ENCODE measurements around the gene TOB1. TPM values are rescaled to one million over a fixed set of nuclear protein-coding genes. Genes with fewer than 3 reads are reported as not detected.
"Not testable (repeated sequence)": the region's sequence is repeated elsewhere in the genome, so short reads cannot be mapped to it uniquely, and the experiment has no call there.

Gene TOB1
- total RNA-seq, 1 experiment from 2014 or later: 19.3 TPM

GRCh38 chr17:50881182-50881581, 15.0 kb upstream of the TOB1 start:
- TF ChIP-seq CTCF (conservative IDR thresholded peaks at IDR 0.05; ENCODE audit: low read depth, low read length) (no peak), EZH2 (IDR thresholded peaks at IDR 0.05; ENCODE audit: borderline replicate concordance, low read depth, low read length, poor library complexity, severe bottlenecking) (no peak)
- no peak for DNase-seq (ENCODE audit: low spot score)
- Histone ChIP-seq H3K4me1 (ENCODE audit: insufficient read depth, low read length, poor library complexity, severe bottlenecking) (no peaks in the 10 kb centered on the region), H3K9me3 (ENCODE audit: low read depth, low read length, poor library complexity, severe bottlenecking) (peaks cover 4% of the 10 kb centered on the region), H3K27ac (ENCODE audit: low read depth, low read length, poor library complexity, severe bottlenecking) (no peak overlapping the region), H3K27me3 (replicated peaks; ENCODE audit: insufficient read depth, low read depth, low read length, poor library complexity) (no peaks in the 10 kb centered on the region), H3K36me3 (ENCODE audit: insufficient read depth, low read length, poor library complexity, severe bottlenecking) (no peaks in the 10 kb centered on the region), H3K4me3 (ENCODE audit: low read depth, low read length, poor library complexity, severe bottlenecking) (no peak overlapping the region)
- CTCF ChIA-PET: no interaction called here
- POLR2A ChIA-PET (ENCODE audit: low non-redundant PET): no interaction called here
- no TSS peak for BruUV-seq (replicated peaks)
- intact Hi-C loops (cut with micrococcal nuclease; ENCODE audit: unreplicated experiment): no loop called here

GRCh38 chr17:50879086-50879485, 12.9 kb upstream of the TOB1 start:
- H3K27ac ChIP-seq (ENCODE audit: low read depth, low read length, poor library complexity, severe bottlenecking): no peak overlapping the region
- H3K4me3 ChIP-seq (ENCODE audit: low read depth, low read length, poor library complexity, severe bottlenecking): no peak overlapping the region
- ChIA-PET POLR2A (ENCODE audit: low non-redundant PET) (no interaction called here), CTCF (interaction anchor here (0.7 kb wide), 1 partner anchor 60 kb away, joined by 6 read pairs; no protein-coding TSS in a partner anchor)
- no peak for DNase-seq (ENCODE audit: low spot score)
- H3K27me3 ChIP-seq (replicated peaks; ENCODE audit: insufficient read depth, low read depth, low read length, poor library complexity): peaks cover 3% of the 10 kb centered on the region
- intact Hi-C loops (cut with micrococcal nuclease; ENCODE audit: unreplicated experiment): no loop called here
- TF ChIP-seq EZH2 (IDR thresholded peaks at IDR 0.05; ENCODE audit: borderline replicate concordance, low read depth, low read length, poor library complexity, severe bottlenecking) (no peak), CTCF (conservative IDR thresholded peaks at IDR 0.05; ENCODE audit: low read depth, low read length) (no peak)
- H3K4me1 ChIP-seq (ENCODE audit: insufficient read depth, low read length, poor library complexity, severe bottlenecking): no peaks in the 10 kb centered on the region
- BruUV-seq (replicated peaks): no TSS peak
- no peaks in the 10 kb centered on the region for H3K36me3 ChIP-seq (ENCODE audit: insufficient read depth, low read length, poor library complexity, severe bottlenecking)
- H3K9me3 ChIP-seq (ENCODE audit: low read depth, low read length, poor library complexity, severe bottlenecking): peaks cover 4% of the 10 kb centered on the region

GRCh38 chr17:50877838-50878237, 11.7 kb upstream of the TOB1 start:
- intact Hi-C loops (cut with micrococcal nuclease; ENCODE audit: unreplicated experiment): no loop called here
- DNase-seq (ENCODE audit: low spot score): no peak
- POLR2A ChIA-PET (ENCODE audit: low non-redundant PET): no interaction called here
- no peak overlapping the region for H3K4me3 ChIP-seq (ENCODE audit: low read depth, low read length, poor library complexity, severe bottlenecking)
- no peaks in the 10 kb centered on the region for H3K4me1 ChIP-seq (ENCODE audit: insufficient read depth, low read length, poor library complexity, severe bottlenecking)
- CTCF ChIA-PET: no interaction called here
- H3K9me3 ChIP-seq (ENCODE audit: low read depth, low read length, poor library complexity, severe bottlenecking): peaks cover 4% of the 10 kb centered on the region
- BruUV-seq (replicated peaks): no TSS peak
- H3K27ac ChIP-seq (ENCODE audit: low read depth, low read length, poor library complexity, severe bottlenecking): no peak overlapping the region
- no peaks in the 10 kb centered on the region for H3K36me3 ChIP-seq (ENCODE audit: insufficient read depth, low read length, poor library complexity, severe bottlenecking)
- no peak for TF ChIP-seq CTCF (conservative IDR thresholded peaks at IDR 0.05; ENCODE audit: low read depth, low read length)
- TF ChIP-seq EZH2 (IDR thresholded peaks at IDR 0.05; ENCODE audit: borderline replicate concordance, low read depth, low read length, poor library complexity, severe bottlenecking): no peak
- peaks cover 3% of the 10 kb centered on the region for H3K27me3 ChIP-seq (replicated peaks; ENCODE audit: insufficient read depth, low read depth, low read length, poor library complexity)

- CTCF ChIA-PET; H3K27ac ChIP-seq (ENCODE audit: low read depth, low read length, poor library complexity, severe bottlenecking); H3K4me1 ChIP-seq (ENCODE audit: insufficient read depth, low read length, poor library complexity, severe bottlenecking); H3K27me3 ChIP-seq (replicated peaks; ENCODE audit: insufficient read depth, low read depth, low read length, poor library complexity); intact Hi-C loops (cut with micrococcal nuclease; ENCODE audit: unreplicated experiment); H3K9me3 ChIP-seq (ENCODE audit: low read depth, low read length, poor library complexity, severe bottlenecking); H3K36me3 ChIP-seq (ENCODE audit: insufficient read depth, low read length, poor library complexity, severe bottlenecking); H3K4me3 ChIP-seq (ENCODE audit: low read depth, low read length, poor library complexity, severe bottlenecking); BruUV-seq (replicated peaks); DNase-seq (ENCODE audit: low spot score): not testable (repeated sequence)
- POLR2A ChIA-PET (ENCODE audit: low non-redundant PET): interaction anchor here (0.7 kb wide), 1 partner anchor 78 kb away, joined by 4 read pairs; no protein-coding TSS in a partner anchor
Measured at GRCh38 chr17:50877042-50877441, 10.9 kb upstream of the TOB1 start.

All from A673 (cell line).